Smooth muscle cell (in vitro differentiated cells): Measurements from ENCODE around the gene MYL10. TPM values are rescaled to one million over a fixed set of nuclear protein-coding genes. Genes with fewer than 3 reads are reported as not detected.

Experiments used
- DNase-seq: peaks from one replicate; lab custom pipeline; 2025; ENCODE audit not compliant: unreplicated experiment; lab: John Stamatoyannopoulos, UW
- H2AFZ ChIP-seq: fragments of 200-600 bp; sonication (generic); 2 replicates; pipeline ENCODE4 v1.6.0; 2016; ENCODE audit warnings: antibody characterized with exemption, low read depth, mild to moderate bottlenecking
- H3F3A ChIP-seq: fragments of 200-600 bp; sonication (generic); 2 replicates; pipeline ENCODE4 v1.6.0; 2017; ENCODE audit warnings: antibody characterized with exemption, low read depth
- H3K27ac ChIP-seq: fragments of 200-600 bp; sonication (generic); 2 replicates; pipeline ENCODE4 v1.5.1; 2016; ENCODE audit warnings: low read depth, mild to moderate bottlenecking
- H3K27me3 ChIP-seq: fragments of 200-600 bp; sonication (generic); 2 replicates; pipeline ENCODE4 v1.6.1; 2016; ENCODE audit warnings: low read depth, mild to moderate bottlenecking
- H3K36me3 ChIP-seq: fragments of 200-600 bp; sonication (generic); 2 replicates; pipeline ENCODE4 v1.5.1; 2016; ENCODE audit warnings: low read depth
- H3K4me1 ChIP-seq: fragments of 200-600 bp; sonication (generic); 2 replicates; pipeline ENCODE4 v1.5.1; 2016; ENCODE audit warnings: low read depth
- H3K4me2 ChIP-seq: fragments of 200-600 bp; sonication (generic); 2 replicates; pipeline ENCODE4 v1.6.0; 2016; ENCODE audit warnings: mild to moderate bottlenecking
- H3K4me3 ChIP-seq: fragments of 200-600 bp; sonication (generic); 2 replicates; pipeline ENCODE4 v1.5.1; 2016; ENCODE audit warnings: mild to moderate bottlenecking
- H3K79me2 ChIP-seq: fragments of 200-600 bp; sonication (generic); 2 replicates; pipeline ENCODE4 v1.6.0; 2016; ENCODE audit warnings: low read depth, mild to moderate bottlenecking
- H3K9ac ChIP-seq: fragments of 200-600 bp; sonication (generic); 2 replicates; pipeline ENCODE4 v1.6.0; 2016; ENCODE audit warnings: low read depth
- H3K9me3 ChIP-seq: fragments of 200-600 bp; sonication (generic); replicated peaks from 2 replicates; pipeline ENCODE4 v1.5.1; 2016; ENCODE audit warnings: low read depth
- H4K20me1 ChIP-seq: fragments of 200-600 bp; sonication (generic); 2 replicates; pipeline ENCODE4 v1.6.0; 2016; ENCODE audit warnings: low read depth
- WGBS: methylation state at CpG from one replicate; pipeline ENCODE4 v1.1.7; 2016; ENCODE audit warnings: low lambda C conversion rate; 5-methylcytosine and 5-hydroxymethylcytosine counted together
- polyA plus RNA-seq: library from polyadenylated mRNA; unstranded; fragments of >200 nt; fragmentation: Nextera tagmentation; extraction: Ambion mirVana; gene quantifications from 2 replicates; pipeline ENCODE4 v1.2.1, GENCODE V29; 2016
- total RNA-seq: library from RNA; depleted of rRNA; stranded (reverse); fragments of >200 nt; gene quantifications from 2 replicates; pipeline ENCODE4 v1.2.3, GENCODE V29; 2014
- TF ChIP-seq, protein P1 (sequence below): fragments of 200-600 bp; sonication (generic); IDR thresholded peaks from 2 replicates; pipeline ENCODE4 v1.5.1; 2017; ENCODE audit warnings: borderline replicate concordance, mild to moderate bottlenecking, antibody characterized with exemption; ENCODE audit not compliant: insufficient read depth, poor library complexity, severe bottlenecking

MYL10 gene
- total and polyA plus RNA-seq, 2 experiments from 2014 or later, result 5.3 to 32.7 TPM

- Histone ChIP-seq H3K4me3 (no peak overlapping the region), H3K79me2 (no peaks in the 10 kb centered on the region), H3K9ac (no peak overlapping the region), H2AFZ (no peak overlapping the region), H4K20me1 (no peaks in the 10 kb centered on the region), H3K9me3 (no peaks in the 10 kb centered on the region), H3K27me3 (no peaks in the 10 kb centered on the region), H3K4me2 (no peak overlapping the region), H3K36me3 (no peaks in the 10 kb centered on the region), H3F3A (peaks cover 6% of the 10 kb centered on the region), H3K4me1 (no peaks in the 10 kb centered on the region), H3K27ac (peak overlapping the region; percentile 51)
- TF ChIP-seq, protein P1, sequence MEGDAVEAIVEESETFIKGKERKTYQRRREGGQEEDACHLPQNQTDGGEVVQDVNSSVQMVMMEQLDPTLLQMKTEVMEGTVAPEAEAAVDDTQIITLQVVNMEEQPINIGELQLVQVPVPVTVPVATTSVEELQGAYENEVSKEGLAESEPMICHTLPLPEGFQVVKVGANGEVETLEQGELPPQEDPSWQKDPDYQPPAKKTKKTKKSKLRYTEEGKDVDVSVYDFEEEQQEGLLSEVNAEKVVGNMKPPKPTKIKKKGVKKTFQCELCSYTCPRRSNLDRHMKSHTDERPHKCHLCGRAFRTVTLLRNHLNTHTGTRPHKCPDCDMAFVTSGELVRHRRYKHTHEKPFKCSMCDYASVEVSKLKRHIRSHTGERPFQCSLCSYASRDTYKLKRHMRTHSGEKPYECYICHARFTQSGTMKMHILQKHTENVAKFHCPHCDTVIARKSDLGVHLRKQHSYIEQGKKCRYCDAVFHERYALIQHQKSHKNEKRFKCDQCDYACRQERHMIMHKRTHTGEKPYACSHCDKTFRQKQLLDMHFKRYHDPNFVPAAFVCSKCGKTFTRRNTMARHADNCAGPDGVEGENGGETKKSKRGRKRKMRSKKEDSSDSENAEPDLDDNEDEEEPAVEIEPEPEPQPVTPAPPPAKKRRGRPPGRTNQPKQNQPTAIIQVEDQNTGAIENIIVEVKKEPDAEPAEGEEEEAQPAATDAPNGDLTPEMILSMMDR, result no peak
- no peak for DNase-seq
- WGBS, result 93% methylated on average over 6 of the region's 6 CpGs
Measured at GRCh38 chr7:101633511-101633910, 4.4 kb upstream of the MYL10 start.

DNA sequence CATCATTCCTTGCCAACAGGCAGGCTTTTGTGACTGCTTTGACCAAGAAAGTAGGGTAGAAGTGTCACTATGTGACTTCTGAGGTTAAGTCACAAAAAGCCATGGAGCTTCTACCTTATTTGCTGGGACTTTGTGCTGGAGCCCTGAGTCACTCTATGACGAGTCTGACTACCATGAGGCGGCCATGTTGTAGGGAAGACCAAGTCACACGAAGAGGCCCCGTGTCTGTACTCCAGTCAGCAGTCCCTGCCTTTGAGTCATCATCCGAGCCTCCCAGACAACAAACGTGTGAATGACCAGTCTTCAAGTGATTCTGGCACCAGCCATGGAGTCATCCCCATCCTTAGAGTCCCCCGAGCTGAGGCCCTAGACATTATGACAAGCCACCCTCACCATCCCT is 3.5 kb upstream of the MYL10 start:
- WGBS, result 77% methylated on average over 7 of the region's 7 CpGs
- Histone ChIP-seq H3K9me3 (no peaks in the 10 kb centered on the region), H4K20me1 (no peaks in the 10 kb centered on the region), H3K27me3 (no peaks in the 10 kb centered on the region), H3K36me3 (no peaks in the 10 kb centered on the region), H3K4me2 (no peak overlapping the region), H3K4me1 (no peaks in the 10 kb centered on the region), H2AFZ (no peak overlapping the region), H3K9ac (no peak overlapping the region), H3K27ac (peak overlapping the region; percentile 62), H3K4me3 (no peak overlapping the region), H3K79me2 (no peaks in the 10 kb centered on the region), H3F3A (peaks cover 6% of the 10 kb centered on the region)
- TF ChIP-seq, protein P1, result no peak
- no peak for DNase-seq

DNA sequence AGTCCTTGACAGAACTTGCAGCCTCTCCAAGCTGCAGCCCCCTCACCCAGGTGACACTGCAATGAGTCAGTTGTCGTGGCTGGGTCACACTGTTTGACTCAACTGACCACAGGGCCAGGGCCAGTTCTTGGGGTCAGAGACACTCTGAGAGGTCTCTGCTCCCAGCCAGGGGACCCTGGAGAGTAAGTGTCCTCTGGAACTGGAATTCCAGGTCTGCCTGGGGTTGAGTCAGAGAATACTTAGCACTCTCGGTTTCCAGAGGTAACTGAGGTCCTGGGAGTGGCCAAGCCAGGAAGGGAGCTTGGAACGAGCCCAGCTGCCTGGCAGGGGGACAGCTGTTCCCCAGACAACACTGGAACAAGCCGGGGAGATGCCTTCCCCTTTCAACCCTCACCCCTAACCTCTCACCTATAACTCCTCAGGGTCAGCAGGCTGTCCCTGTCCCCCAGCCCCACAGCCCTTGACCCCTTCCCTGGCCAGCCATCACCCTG is 2.2 kb upstream of the MYL10 start:
- TF ChIP-seq, protein P1, result no peak
- Histone ChIP-seq H2AFZ (no peak overlapping the region), H3K9me3 (no peaks in the 10 kb centered on the region), H3K36me3 (no peaks in the 10 kb centered on the region), H3F3A (peaks cover 6% of the 10 kb centered on the region), H3K27me3 (no peaks in the 10 kb centered on the region), H3K4me3 (no peak overlapping the region), H3K4me1 (peaks cover under 1% of the 10 kb centered on the region), H3K4me2 (no peak overlapping the region), H3K27ac (peak overlapping the region; percentile 62), H3K79me2 (no peaks in the 10 kb centered on the region), H4K20me1 (no peaks in the 10 kb centered on the region), H3K9ac (no peak overlapping the region)
- DNase-seq, result no peak
- WGBS, result 21% methylated on average over 4 of the region's 4 CpGs

GRCh38 chr7:101630591-101630990 is 1.5 kb upstream of the MYL10 start:
- TF ChIP-seq, protein P1, result no peak
- Histone ChIP-seq H3K4me3 (no peak overlapping the region), H3F3A (peaks cover 6% of the 10 kb centered on the region), H3K9ac (no peak overlapping the region), H3K36me3 (no peaks in the 10 kb centered on the region), H3K9me3 (no peaks in the 10 kb centered on the region), H3K27ac (peak overlapping the region; percentile 62), H3K79me2 (no peaks in the 10 kb centered on the region), H2AFZ (no peak overlapping the region), H3K27me3 (no peaks in the 10 kb centered on the region), H4K20me1 (no peaks in the 10 kb centered on the region), H3K4me1 (peaks cover 8% of the 10 kb centered on the region), H3K4me2 (peak overlapping the region; percentile 7)
- DNase-seq, result peak; percentile 18
- WGBS, result 9% methylated on average over 15 of the region's 15 CpGs
